SJSA1 (cell line): ENCODE measurements around the gene EPAS1. TPM values are rescaled to one million over a fixed set of nuclear protein-coding genes. Genes with fewer than 3 reads are reported as not detected.

ENCODE experiments used
- DNase-seq, 2 experiments: peaks; one replicate each; pipeline ENCODE4 v3.0.0-alpha.2; 2015 to 2020; ENCODE audit warnings: low spot score in 2 of 2, low read depth in 1 of 2
- H3K27ac ChIP-seq: fragments of 250-450 bp; sonication (Bioruptor Pico); 2 replicates; pipeline ENCODE4 v1.5.1; 2020; ENCODE audit warnings: mild to moderate bottlenecking, moderate library complexity
- H3K27me3 ChIP-seq: fragments of 250-450 bp; sonication (Bioruptor Pico); replicated peaks from 2 replicates; pipeline ENCODE4 v1.5.1; 2020; ENCODE audit warnings: mild to moderate bottlenecking, moderate library complexity
- H3K36me3 ChIP-seq: fragments of 250-450 bp; sonication (Bioruptor Pico); 2 replicates; pipeline ENCODE4 v1.5.1; 2020; ENCODE audit warnings: mild to moderate bottlenecking
- H3K4me1 ChIP-seq: fragments of 250-450 bp; sonication (Bioruptor Pico); replicated peaks from 2 replicates; pipeline ENCODE4 v1.6.1; 2021; ENCODE audit warnings: mild to moderate bottlenecking
- H3K4me3 ChIP-seq: fragments of 250-450 bp; sonication (Bioruptor Pico); 2 replicates; pipeline ENCODE4 v1.5.1; 2020; ENCODE audit warnings: mild to moderate bottlenecking
- H3K9me3 ChIP-seq: fragments of 250-450 bp; sonication (Bioruptor Pico); replicated peaks from 2 replicates; pipeline ENCODE4 v1.5.1; 2020; ENCODE audit warnings: mild to moderate bottlenecking
- total RNA-seq: library from RNA; depleted of rRNA; stranded (reverse); fragments of >200 nt; shearing (Covaris generic); gene quantifications from 2 replicates; pipeline ENCODE4 v1.2.3, GENCODE V29; 2014

The EPAS1 gene
- total RNA-seq, 1 experiment from 2014 or later = 12.9 TPM

- Histone ChIP-seq H3K36me3 (no peaks in the 10 kb centered on the region), H3K27ac (no peak overlapping the region), H3K4me3 (no peak overlapping the region), H3K4me1 (peaks cover 6% of the 10 kb centered on the region), H3K9me3 (no peaks in the 10 kb centered on the region), H3K27me3 (no peaks in the 10 kb centered on the region)
- no peak for DNase-seq
These were observed 113.4 kb downstream of the EPAS1 start for GRCh38 chr2:46410273-46411244.

- no peaks in the 10 kb centered on the region for H3K9me3 ChIP-seq
- no peak overlapping the region for H3K4me3 ChIP-seq
- H3K27me3 ChIP-seq = no peaks in the 10 kb centered on the region
- H3K4me1 ChIP-seq = peaks cover 6% of the 10 kb centered on the region
- no peak overlapping the region for H3K27ac ChIP-seq
- no peaks in the 10 kb centered on the region for H3K36me3 ChIP-seq
- DNase-seq = no peak
These were observed 114.0 kb downstream of the EPAS1 start for GRCh38 chr2:46411245-46411641.

GRCh38 chr2:46411985-46412384, 114.8 kb downstream of the EPAS1 start:
- Histone ChIP-seq H3K9me3 (no peaks in the 10 kb centered on the region), H3K4me1 (peaks cover 6% of the 10 kb centered on the region), H3K36me3 (no peaks in the 10 kb centered on the region), H3K27ac (no peak overlapping the region), H3K4me3 (no peak overlapping the region), H3K27me3 (no peaks in the 10 kb centered on the region)
- DNase-seq = no peak

DNA sequence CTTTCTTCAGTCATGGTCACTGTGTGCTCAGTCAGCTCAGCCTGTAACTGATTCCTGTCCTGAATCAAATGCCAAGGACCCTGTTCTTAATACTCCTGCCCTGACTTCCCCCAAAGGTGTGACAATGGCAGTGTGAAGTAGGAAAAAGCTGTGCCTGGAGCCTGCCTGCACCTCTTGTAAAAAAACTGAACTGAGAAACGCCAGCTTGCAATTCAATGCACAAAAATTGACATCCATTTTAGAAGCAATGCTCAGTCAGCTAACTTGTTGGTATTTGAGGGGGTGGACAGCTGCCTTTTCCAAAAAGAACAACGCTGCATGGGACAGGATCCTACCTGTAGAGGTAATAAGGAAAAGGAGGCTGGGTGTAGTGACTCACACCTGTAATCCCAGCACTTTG, 115.9 kb downstream of the EPAS1 start:
- Histone ChIP-seq H3K4me1 (peaks cover 6% of the 10 kb centered on the region), H3K4me3 (no peak overlapping the region), H3K9me3 (no peaks in the 10 kb centered on the region), H3K27me3 (no peaks in the 10 kb centered on the region), H3K36me3 (no peaks in the 10 kb centered on the region), H3K27ac (no peak overlapping the region)
- DNase-seq = no peak

GRCh38 chr2:46413631-46414030, 116.4 kb downstream of the EPAS1 start:
- peaks cover 6% of the 10 kb centered on the region for H3K4me1 ChIP-seq
- no peaks in the 10 kb centered on the region for H3K36me3 ChIP-seq
- DNase-seq = no peak
- no peak overlapping the region for H3K27ac ChIP-seq
- H3K4me3 ChIP-seq = no peak overlapping the region
- no peaks in the 10 kb centered on the region for H3K27me3 ChIP-seq
- H3K9me3 ChIP-seq = no peaks in the 10 kb centered on the region

- H3K4me3 ChIP-seq = no peak overlapping the region
- H3K27ac ChIP-seq = no peak overlapping the region
- DNase-seq = no peak
- H3K36me3 ChIP-seq = no peaks in the 10 kb centered on the region
- H3K4me1 ChIP-seq = no peaks in the 10 kb centered on the region
- no peaks in the 10 kb centered on the region for H3K9me3 ChIP-seq
- no peaks in the 10 kb centered on the region for H3K27me3 ChIP-seq
These were observed 117.5 kb downstream of the EPAS1 start for GRCh38 chr2:46414701-46415100.

- Histone ChIP-seq H3K27me3 (no peaks in the 10 kb centered on the region), H3K4me3 (no peak overlapping the region), H3K4me1 (no peaks in the 10 kb centered on the region), H3K36me3 (no peaks in the 10 kb centered on the region), H3K9me3 (no peaks in the 10 kb centered on the region), H3K27ac (no peak overlapping the region)
- no peak for DNase-seq
These were observed 119.1 kb downstream of the EPAS1 start for GRCh38 chr2:46416280-46416679.

GRCh38 chr2:46416739-46417403, 119.7 kb downstream of the EPAS1 start:
- Histone ChIP-seq H3K27ac (no peak overlapping the region), H3K9me3 (no peaks in the 10 kb centered on the region), H3K36me3 (no peaks in the 10 kb centered on the region), H3K27me3 (no peaks in the 10 kb centered on the region), H3K4me1 (no peaks in the 10 kb centered on the region), H3K4me3 (no peak overlapping the region)
- DNase-seq = no peak

GRCh38 chr2:46420945-46421344, 123.7 kb downstream of the EPAS1 start:
- H3K27me3 ChIP-seq = no peaks in the 10 kb centered on the region
- no peak for DNase-seq

DNA sequence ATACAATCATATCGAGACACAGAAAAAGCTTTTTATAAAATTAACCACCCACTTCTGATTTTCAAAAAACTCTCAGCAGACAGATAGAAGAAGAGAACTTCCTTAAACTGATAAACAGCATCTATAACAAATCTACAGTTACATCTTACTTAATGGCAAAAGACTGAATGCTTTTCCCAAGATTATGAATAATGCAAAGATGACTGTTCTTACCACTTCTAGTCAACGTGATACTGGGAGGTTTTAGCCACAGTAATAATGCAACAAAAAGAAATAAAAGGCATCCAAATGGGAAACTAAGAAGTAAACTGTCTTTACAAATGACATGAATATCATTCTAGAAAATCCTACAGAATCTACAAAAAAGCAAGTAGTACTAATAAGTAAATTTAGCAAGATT, 124.2 kb downstream of the EPAS1 start:
- no peaks in the 10 kb centered on the region for H3K36me3 ChIP-seq
- H3K4me1 ChIP-seq = no peaks in the 10 kb centered on the region
- no peaks in the 10 kb centered on the region for H3K9me3 ChIP-seq
- H3K27ac ChIP-seq = no peak overlapping the region
- H3K27me3 ChIP-seq = no peaks in the 10 kb centered on the region
- no peak overlapping the region for H3K4me3 ChIP-seq
- no peak for DNase-seq

More at GRCh38 chr2:46420945-46421344, 123.7 kb downstream of the EPAS1 start:
- Histone ChIP-seq H3K36me3 (no peaks in the 10 kb centered on the region), H3K27ac (no peak overlapping the region), H3K9me3 (no peaks in the 10 kb centered on the region), H3K4me3 (no peak overlapping the region), H3K4me1 (no peaks in the 10 kb centered on the region)

- Histone ChIP-seq H3K4me1 (no peaks in the 10 kb centered on the region), H3K27ac (no peak overlapping the region), H3K36me3 (no peaks in the 10 kb centered on the region), H3K9me3 (no peaks in the 10 kb centered on the region), H3K4me3 (no peak overlapping the region), H3K27me3 (no peaks in the 10 kb centered on the region)
- no peak for DNase-seq
These were observed 125.6 kb downstream of the EPAS1 start for GRCh38 chr2:46422717-46423394.

GRCh38 chr2:46424937-46425336, 127.7 kb downstream of the EPAS1 start:
- Histone ChIP-seq H3K4me3 (no peak overlapping the region), H3K36me3 (no peaks in the 10 kb centered on the region), H3K9me3 (no peaks in the 10 kb centered on the region), H3K27ac (no peak overlapping the region), H3K4me1 (no peaks in the 10 kb centered on the region), H3K27me3 (no peaks in the 10 kb centered on the region)
- DNase-seq = no peak

DNA sequence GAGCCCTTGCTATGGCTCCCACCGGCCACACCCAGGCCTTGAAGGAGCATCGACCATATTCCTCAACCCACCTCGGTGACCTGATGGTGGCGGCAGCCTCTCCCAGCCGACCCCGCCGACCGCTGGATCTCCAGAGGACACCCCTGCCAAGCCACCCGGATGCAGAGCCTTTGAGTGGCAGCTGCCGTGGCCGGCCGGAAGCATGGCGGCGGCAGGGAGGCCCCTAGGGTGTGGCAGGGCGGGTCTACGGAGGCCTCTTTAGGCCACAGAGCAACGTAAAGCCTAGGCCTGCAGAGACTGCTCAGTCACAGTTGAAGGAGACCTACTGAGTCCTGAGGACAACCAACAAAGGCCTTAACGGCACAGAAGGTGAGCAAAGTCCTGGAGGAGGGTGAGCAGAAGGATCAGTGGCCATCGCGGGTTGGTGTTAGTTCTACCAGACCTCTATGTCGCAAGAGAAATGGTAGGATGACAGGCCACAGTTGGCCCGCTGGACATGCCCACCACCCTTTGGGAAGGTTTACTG, 131.8 kb downstream of the EPAS1 start:
- H3K36me3 ChIP-seq = no peaks in the 10 kb centered on the region
- no peaks in the 10 kb centered on the region for H3K9me3 ChIP-seq
- DNase-seq = no peak
- no peak overlapping the region for H3K4me3 ChIP-seq
- no peak overlapping the region for H3K27ac ChIP-seq
- H3K4me1 ChIP-seq = no peaks in the 10 kb centered on the region
- H3K27me3 ChIP-seq = no peaks in the 10 kb centered on the region

DNA sequence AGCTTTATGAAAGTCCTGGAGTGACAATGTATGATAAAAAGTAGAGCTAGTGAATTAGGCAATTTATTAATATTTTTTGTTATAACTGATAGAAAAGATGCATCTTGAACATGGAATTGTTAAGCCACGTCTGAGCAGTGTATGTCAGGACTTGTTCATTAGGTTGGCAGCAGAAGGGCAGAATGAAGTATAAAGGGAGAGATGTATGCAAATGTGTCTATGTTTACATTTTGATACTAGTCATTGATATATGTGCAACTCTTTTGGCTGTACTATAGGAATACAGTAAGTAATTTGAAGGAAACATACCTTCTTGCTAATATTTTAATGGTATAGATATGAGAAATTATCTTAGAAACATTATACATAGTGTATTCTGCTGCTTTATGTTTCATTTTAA, 133.2 kb downstream of the EPAS1 start:
- no peak for DNase-seq
- Histone ChIP-seq H3K27ac (no peak overlapping the region), H3K4me3 (no peak overlapping the region), H3K36me3 (no peaks in the 10 kb centered on the region), H3K27me3 (no peaks in the 10 kb centered on the region), H3K9me3 (no peaks in the 10 kb centered on the region), H3K4me1 (peaks cover 11% of the 10 kb centered on the region)
